Hematopoietic multipotent progenitor cell treated with erythropoietin and hydrocortisone succinate and interleukin-3 and kit ligand, for 4 days (in vitro differentiated cells): ENCODE data around the gene NDUFS6.
"Not testable (repeated sequence)": the region's sequence is repeated elsewhere in the genome, so short reads cannot be mapped to it uniquely, and the experiment has no call there.

Source experiments
- DNase-seq: peaks from one replicate; pipeline ENCODE4 v3.0.0-alpha.2; 2015

The NDUFS6 gene

GRCh38 chr5:1799110-1799601 lies 2.1 kb upstream of the NDUFS6 start:
- peak; percentile 54 for DNase-seq

- DNase-seq: peak; percentile 96
Observed at GRCh38 chr5:1799602-1800471, 1.4 kb upstream of the NDUFS6 start, which contains the start of gene MRPL36. Gene MRPL36 (minus strand): TSS chr5:1799837. CDS start chr5:1798935, 902 bp downstream.

- DNase-seq: peak; percentile 53
Observed at GRCh38 chr5:1800472-1801221, 560 bp upstream of the NDUFS6 start.

DNA sequence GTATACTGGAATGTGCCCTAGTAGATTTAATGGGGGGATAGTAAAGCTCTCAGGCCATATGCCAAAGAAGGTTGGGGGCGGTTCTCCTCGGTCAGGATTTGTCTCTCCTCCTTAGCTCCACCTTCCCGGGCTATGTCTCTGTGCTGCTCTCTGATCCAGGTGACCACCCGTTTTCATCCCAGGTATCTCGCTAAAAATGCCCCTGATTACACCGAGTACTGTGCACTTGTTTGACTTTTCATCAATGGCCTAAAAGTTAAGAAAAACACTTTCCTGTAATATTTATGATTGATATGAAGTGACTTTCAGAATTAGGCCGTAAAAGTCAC lies 724 bp downstream of the NDUFS6 start:
- peak; percentile 64 for DNase-seq

- DNase-seq: no peak
Observed at GRCh38 chr5:1803192-1803591, 2.0 kb downstream of the NDUFS6 start.

DNA sequence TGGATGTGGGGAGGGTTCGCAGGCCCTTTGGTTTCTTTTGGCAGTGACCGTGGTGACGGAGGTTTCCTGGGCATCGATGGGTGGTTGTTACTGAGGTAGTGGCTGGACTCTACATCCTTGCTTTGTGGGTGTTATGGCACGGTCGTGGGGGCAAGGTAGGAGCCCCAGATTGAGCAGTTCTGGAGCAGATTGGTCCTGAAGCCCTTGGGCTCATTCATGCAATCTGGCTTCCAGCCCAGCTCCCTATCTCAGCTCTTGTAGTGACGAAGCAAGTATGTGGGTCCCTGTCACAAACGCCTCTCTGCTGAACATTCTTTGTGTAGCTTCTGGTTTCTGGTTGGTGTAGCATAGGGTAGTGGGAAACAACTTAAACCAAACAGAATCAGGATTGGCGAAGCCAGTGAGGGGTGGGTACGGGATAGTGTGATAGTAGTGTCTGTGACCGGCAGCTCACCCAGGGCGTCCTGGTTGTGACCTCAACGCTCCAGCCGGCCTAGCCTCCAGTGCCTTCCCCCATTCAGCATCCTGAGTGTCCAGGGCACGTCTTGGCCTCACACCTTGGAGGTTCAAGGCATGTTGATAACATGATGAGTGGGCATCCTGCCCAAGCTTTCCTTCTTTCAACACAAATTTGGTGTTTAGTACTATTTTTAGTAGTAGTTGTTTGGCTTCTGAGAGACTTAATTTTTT lies 2.9 kb downstream of the NDUFS6 start:
- DNase-seq: no peak

DNA sequence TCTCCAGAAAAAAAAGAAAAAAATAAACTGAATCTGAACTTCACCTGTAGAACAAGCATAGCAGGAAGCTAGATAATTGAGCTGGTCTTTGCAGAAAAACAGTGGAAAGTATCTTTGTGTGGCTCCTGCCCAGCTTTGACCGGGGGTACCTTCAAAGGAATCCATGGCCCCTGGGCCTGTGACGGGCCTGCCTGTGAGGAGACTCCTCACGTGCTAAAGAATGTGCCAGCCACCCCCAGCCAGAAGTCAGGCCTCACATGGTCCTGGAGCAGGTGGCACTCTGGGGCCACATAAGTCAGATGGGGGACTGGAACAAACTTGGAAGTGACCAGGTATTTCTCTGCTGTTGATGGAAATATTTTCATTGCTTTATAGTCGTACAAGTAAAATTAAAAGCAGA lies 4.1 kb downstream of the NDUFS6 start:
- no peak for DNase-seq

DNA sequence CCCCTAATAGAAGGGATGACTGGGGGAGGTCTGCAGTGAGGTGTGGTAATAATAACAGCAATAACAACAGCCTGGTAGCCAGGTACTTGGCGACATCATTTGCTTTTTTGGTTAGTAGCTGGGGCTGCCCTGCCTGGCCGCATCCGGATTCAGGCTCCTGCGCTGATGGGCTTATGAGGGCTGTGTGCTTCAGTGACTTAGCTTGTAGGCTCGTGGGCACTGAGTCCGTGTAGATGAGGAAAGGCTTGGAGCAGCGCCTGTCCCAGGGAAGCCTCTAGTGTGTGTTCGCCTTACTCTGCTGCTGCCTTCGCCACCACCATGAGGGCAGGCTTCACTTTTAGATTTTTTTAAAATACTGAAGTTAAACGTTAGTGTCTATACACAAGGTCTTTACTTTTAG lies 4.5 kb downstream of the NDUFS6 start:
- DNase-seq: no peak

- DNase-seq: no peak
Observed at GRCh38 chr5:1806199-1806598, 5.0 kb downstream of the NDUFS6 start.

DNA sequence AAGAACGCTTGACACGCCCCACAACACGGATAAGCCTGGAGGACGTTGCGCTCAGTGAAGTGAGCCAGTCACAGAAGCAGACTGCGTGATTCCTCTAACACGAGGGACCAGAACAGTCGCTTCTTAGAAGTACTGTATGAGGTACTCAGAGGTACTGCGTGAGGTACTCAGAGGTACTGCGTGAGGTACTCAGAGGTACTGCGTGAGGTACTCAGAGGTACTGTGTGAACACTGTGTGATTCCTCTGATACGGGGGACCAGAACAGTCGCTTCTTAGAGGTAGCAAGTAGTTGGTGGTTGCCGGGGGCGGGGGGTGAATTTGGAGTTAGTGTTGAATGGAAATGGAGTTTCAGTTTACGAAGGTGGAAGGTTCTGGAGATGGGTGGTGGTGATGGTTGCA lies 5.8 kb downstream of the NDUFS6 start:
- no peak for DNase-seq

DNA sequence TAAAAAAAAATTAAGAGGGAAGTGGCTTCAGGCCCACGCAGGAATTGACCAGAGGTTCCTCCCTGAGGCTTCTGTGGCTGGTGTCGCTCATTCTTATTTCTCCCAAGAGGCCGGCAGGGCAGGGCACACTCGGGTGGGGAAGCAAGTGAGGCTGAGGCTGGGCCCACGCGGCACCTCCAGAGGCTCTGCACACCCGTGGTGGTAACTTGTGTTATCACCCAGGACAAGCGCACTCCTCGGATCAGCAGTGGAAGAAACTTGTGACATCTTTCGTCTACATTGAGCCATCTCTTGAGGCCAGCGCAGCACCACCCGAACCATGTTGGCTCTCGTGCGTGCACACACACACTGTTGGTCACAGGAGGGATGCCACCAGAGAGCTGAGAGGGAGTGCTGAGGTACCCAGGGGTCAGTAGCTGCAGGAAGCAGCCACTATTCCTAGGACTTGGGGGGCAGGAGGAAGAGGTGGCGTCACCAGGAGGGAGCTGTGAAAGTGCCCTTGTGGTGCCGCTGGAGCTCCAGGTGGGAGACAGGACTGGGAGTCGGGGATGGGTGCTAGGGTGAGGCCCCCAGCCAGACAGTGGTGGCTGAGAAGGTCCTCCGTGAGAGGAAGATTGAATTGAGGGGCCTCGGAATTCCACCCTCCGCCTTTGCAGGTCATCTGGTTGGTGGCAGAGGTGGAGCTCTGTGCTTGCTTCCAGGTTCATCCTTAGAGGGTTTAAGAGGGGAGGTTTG lies 6.4 kb downstream of the NDUFS6 start:
- DNase-seq: peak; percentile 11

GRCh38 chr5:1808439-1808838 lies 7.2 kb downstream of the NDUFS6 start:
- no peak for DNase-seq

- no peak for DNase-seq
Observed at GRCh38 chr5:1809416-1810035, 8.3 kb downstream of the NDUFS6 start.

DNA sequence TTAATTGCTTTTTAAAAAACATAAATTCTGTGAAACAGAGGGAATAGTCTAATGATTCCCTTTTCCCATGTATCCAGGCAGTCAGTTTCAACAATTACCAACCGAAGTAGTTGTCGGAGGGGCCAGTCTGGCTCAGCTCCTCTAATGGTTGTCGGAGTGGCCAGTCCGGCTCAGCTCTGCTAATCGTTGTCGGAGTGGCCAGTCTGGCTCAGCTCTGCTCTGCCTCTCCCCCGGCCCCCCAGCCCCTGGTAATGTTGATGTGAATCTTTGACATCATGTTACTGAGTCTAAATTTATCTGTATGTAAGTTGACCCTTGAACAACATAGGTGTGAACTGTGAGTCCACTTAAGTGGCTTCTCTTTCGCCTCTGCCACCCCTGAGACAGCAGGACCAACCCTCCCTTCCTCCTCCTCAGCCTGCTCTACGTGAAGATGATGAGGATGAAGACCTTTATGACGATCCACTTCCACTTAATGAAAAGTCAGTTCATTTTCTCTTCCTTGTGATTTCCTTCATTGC lies 9.4 kb downstream of the NDUFS6 start:
- no peak for DNase-seq

DNA sequence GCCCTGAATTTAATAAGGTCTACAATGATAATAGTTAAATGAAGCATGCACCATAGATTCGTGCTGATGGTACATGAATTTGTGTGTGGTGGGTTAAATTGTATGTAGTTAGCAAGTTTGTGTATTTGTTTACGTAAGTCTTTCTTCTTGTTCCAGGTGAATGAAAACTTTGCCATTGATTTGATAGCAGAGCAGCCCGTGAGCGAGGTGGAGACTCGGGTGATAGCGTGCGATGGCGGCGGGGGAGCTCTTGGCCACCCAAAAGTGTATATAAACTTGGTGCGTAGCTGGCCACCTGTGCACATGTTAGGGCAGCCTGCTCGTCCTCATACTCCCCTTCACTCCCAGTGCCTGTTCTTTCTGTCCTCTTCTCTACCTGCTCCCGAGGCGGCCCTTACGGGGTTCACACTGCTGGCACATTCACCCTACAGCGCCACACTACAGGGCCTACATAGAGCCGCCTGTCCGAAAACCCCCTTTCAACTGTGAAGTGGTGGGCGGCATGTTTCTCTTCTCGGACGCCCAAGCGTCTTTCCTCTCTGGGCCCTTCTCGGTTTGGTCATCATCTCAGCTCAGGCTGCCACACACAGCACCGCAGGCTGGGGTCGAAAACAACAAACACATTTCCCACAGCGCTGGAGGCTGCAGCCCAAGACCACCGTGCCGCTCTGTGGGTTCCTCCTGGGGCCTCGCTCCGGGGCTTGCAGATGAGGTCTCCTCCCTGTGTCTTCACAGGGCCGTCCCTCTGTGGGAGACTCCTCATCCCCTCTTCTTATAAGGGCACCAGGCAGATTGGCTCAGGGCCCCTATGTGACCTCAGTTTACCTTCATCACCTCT lies 13.2 kb downstream of the NDUFS6 start:
- DNase-seq: no peak

GRCh38 chr5:1815071-1815786 lies 14.0 kb downstream of the NDUFS6 start:
- no peak for DNase-seq

GRCh38 chr5:1815881-1816292 lies 14.7 kb downstream of the NDUFS6 start:
- no peak for DNase-seq

DNA sequence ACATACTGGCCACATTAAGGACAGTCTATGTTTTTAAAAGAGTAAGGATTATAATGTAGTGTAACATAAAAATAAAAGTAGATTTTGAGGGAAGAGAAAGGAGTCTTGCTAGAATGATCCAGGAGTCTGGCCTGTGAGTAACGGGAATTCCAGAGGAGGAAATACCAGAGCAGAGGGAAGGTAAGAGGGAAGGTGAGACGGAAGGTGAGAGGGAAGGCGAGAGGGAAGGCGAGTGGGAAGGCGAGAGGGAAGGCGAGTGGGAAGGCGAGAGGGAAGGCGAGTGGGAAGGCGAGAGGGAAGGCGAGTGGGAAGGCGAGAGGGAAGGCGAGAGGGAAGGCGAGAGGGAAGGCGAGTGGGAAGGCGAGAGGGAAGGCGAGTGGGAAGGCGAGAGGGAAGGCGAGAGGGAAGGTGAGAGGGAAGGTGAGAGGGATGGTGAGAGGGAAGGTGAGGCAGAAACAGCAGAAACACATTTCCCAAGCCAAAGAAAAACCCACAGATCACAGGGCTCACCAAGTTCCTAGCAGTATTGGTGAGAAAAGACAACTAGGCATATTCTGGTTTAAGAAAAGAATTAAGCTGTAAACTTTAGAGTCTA lies 15.4 kb downstream of the NDUFS6 start:
- DNase-seq: not testable (repeated sequence)

DNA sequence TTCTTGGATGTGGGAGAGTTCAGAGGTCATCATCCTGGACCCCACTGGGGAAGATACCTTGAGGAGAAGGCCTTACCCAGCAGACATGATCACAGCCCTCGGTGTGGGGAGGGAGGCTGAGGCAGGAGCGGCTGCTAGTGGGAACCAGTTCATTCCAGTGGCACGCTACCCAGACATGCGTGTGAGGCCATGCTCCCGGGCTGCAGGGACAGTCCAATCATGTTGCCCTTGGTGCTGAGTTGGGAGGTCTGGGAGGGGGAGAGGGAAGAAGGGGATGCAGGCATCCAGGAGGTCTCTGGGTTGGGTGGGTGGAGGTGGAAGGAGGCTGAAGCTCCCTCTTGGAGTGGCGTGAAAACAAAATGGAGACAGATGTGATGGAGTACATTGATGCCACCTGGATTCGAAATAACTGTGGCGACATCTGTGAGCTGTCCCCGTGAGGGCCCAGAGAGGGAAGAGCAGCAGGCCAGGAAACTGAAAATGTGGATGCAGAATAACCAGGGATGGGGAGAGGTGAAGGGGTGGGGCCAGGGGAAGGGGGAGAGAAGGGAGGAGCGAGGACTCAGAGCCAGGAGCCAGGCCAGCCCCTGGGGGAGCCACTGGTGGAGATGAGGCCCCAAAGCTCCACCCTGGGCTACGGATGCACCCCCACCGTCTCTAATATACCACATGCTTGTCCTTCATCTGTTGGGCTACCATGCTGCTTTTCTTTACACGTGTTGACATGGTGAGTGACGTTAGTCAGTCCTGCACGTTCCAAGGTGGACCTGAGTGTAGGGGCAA lies 16.2 kb downstream of the NDUFS6 start:
- DNase-seq: no peak
